Tibial nerve (tissue), 3 donors: ENCODE data around the gene SGCB.

Experiments
- POLR2A ChIP-seq, 2 donors: fragments of 450-650 bp; IDR thresholded peaks; one replicate each; pipeline ENCODE4 v1.6.1; 2017; ENCODE audit warnings: antibody characterized with exemption in 2 of 2, mild to moderate bottlenecking in 2 of 2, moderate library complexity in 2 of 2
- TF ChIP-seq, protein P1 (sequence below), 5 experiments: fragments of 200-600 bp in 3 of 5; fragments of 450-650 bp in 2 of 5; sonication (generic) in 3 of 5; IDR thresholded peaks; one replicate each; pipeline ENCODE4 v1.5.1; 2016 to 2019; ENCODE audit warnings: antibody characterized with exemption in 5 of 5, mild to moderate bottlenecking in 3 of 5, moderate library complexity in 2 of 5

- TF ChIP-seq, protein P1, sequence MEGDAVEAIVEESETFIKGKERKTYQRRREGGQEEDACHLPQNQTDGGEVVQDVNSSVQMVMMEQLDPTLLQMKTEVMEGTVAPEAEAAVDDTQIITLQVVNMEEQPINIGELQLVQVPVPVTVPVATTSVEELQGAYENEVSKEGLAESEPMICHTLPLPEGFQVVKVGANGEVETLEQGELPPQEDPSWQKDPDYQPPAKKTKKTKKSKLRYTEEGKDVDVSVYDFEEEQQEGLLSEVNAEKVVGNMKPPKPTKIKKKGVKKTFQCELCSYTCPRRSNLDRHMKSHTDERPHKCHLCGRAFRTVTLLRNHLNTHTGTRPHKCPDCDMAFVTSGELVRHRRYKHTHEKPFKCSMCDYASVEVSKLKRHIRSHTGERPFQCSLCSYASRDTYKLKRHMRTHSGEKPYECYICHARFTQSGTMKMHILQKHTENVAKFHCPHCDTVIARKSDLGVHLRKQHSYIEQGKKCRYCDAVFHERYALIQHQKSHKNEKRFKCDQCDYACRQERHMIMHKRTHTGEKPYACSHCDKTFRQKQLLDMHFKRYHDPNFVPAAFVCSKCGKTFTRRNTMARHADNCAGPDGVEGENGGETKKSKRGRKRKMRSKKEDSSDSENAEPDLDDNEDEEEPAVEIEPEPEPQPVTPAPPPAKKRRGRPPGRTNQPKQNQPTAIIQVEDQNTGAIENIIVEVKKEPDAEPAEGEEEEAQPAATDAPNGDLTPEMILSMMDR (IDR thresholded peaks at IDR 0.05) = no peak
- no peak for TF ChIP-seq POLR2A (IDR thresholded peaks at IDR 0.05)
Measured at GRCh38 chr4:52071791-52072546, 33.9 kb upstream of the SGCB start.
